ENCODE results near the gene PPFIA4.
"Not testable (repeated sequence)": the region's sequence is repeated elsewhere in the genome, so short reads cannot be mapped to it uniquely, and the experiment has no call there.

The PPFIA4 gene

GRCh38 chr1:203026031-203026665, at the start of gene PPFIA4:
Gene PPFIA4 (plus strand): TSS chr1:203026491. CDS start chr1:203039009, 12,518 bp downstream.
- DNase-seq (ENCODE audit: low spot score), result peak; percentile 68

- no peak for DNase-seq (ENCODE audit: low spot score)
Measured at GRCh38 chr1:202976633-202977032, 49.7 kb upstream of the PPFIA4 start.

- DNase-seq (ENCODE audit: low spot score), result no peak
Measured at GRCh38 chr1:202979459-202979858, 46.8 kb upstream of the PPFIA4 start.

- DNase-seq (ENCODE audit: low spot score), result no peak
Measured at GRCh38 chr1:202981939-202982338, 44.4 kb upstream of the PPFIA4 start.

GRCh38 chr1:202982715-202983430, 43.4 kb upstream of the PPFIA4 start:
- DNase-seq (ENCODE audit: low spot score), result no peak

- DNase-seq (ENCODE audit: low spot score), result not testable (repeated sequence)
Measured at GRCh38 chr1:202986120-202986519, 40.2 kb upstream of the PPFIA4 start.

GRCh38 chr1:202987255-202987654, 39.0 kb upstream of the PPFIA4 start:
- no peak for DNase-seq (ENCODE audit: low spot score)

- no peak for DNase-seq (ENCODE audit: low spot score)
Measured at GRCh38 chr1:202987922-202988583, 38.2 kb upstream of the PPFIA4 start.

GRCh38 chr1:202989879-202990278, 36.4 kb upstream of the PPFIA4 start:
- DNase-seq (ENCODE audit: low spot score), result no peak

- no peak for DNase-seq (ENCODE audit: low spot score)
Measured at GRCh38 chr1:202991112-202991511, 35.2 kb upstream of the PPFIA4 start.

GRCh38 chr1:202994756-202995155, 31.5 kb upstream of the PPFIA4 start:
- DNase-seq (ENCODE audit: low spot score), result peak; percentile 14

GRCh38 chr1:202998836-202999750, 27.2 kb upstream of the PPFIA4 start:
- peak; percentile 40 for DNase-seq (ENCODE audit: low spot score)

- no peak for DNase-seq (ENCODE audit: low spot score)
Measured at GRCh38 chr1:203000217-203000944, 25.9 kb upstream of the PPFIA4 start.

- DNase-seq (ENCODE audit: low spot score), result no peak
Measured at GRCh38 chr1:203001986-203002385, 24.3 kb upstream of the PPFIA4 start.

GRCh38 chr1:203002951-203003350, 23.3 kb upstream of the PPFIA4 start:
- no peak for DNase-seq (ENCODE audit: low spot score)

GRCh38 chr1:203005395-203006142, 20.7 kb upstream of the PPFIA4 start:
- not testable (repeated sequence) for DNase-seq (ENCODE audit: low spot score)

- DNase-seq (ENCODE audit: low spot score), result peak; percentile 94
Measured at GRCh38 chr1:203006948-203007871, 19.1 kb upstream of the PPFIA4 start, which contains the start of gene TMEM183A. Gene TMEM183A (plus strand): TSS chr1:203007374. CDS start chr1:203007466, 92 bp downstream.

- no peak for DNase-seq (ENCODE audit: low spot score)
Measured at GRCh38 chr1:203009185-203009584, 17.1 kb upstream of the PPFIA4 start.

GRCh38 chr1:203011582-203011981, 14.7 kb upstream of the PPFIA4 start:
- no peak for DNase-seq (ENCODE audit: low spot score)

Data from SW480 (cell line).